Measurements from ENCODE around the gene NPAS2. TPM values are rescaled to one million over a fixed set of nuclear protein-coding genes. Genes with fewer than 3 reads are reported as not detected.

The NPAS2 gene
- total RNA-seq (2014; rRNA removed; shearing (Covaris generic); ENCODE audit: low replicate concordance), result 0.07 TPM in 1 of 2 replicates, not detected in the other

GRCh38 chr2:100819370-100820272 is at the start of gene NPAS2:
NPAS2 (plus strand) TSS chr2:100820139; CDS start chr2:100904755, 84,616 bp downstream.
- no peak within 1 kb of the TSS for H2AFZ ChIP-seq (ENCODE audit: low read length)
- H3K79me2 ChIP-seq (ENCODE audit: low read length), result no peaks in the 10 kb centered on the region
- H3K9me3 ChIP-seq (ENCODE audit: low read length), result no peaks in the 10 kb centered on the region
- no peak for DNase-seq
- H3K27ac ChIP-seq (ENCODE audit: low read length), result no peak within 1 kb of the TSS
- no peak within 1 kb of the TSS for H3K4me2 ChIP-seq (ENCODE audit: low read depth, low read length, poor library complexity, severe bottlenecking)
- H3K9ac ChIP-seq (ENCODE audit: low read length), result no peak within 1 kb of the TSS
- no peaks in the 10 kb centered on the region for H4K20me1 ChIP-seq (ENCODE audit: insufficient read depth, low read depth, low read length)
- H3K4me3 ChIP-seq (ENCODE audit: low read length), result no peak within 1 kb of the TSS
- H3K4me1 ChIP-seq (ENCODE audit: low read length), result no peaks in the 10 kb centered on the region
- no peaks in the 10 kb centered on the region for H3K9me2 ChIP-seq (replicated peaks; ENCODE audit: insufficient read depth, low read length)
- H3K27me3 ChIP-seq (ENCODE audit: low read length), result no peaks in the 10 kb centered on the region
- no peaks in the 10 kb centered on the region for H3K36me3 ChIP-seq (ENCODE audit: insufficient read depth, low read length)

- no peaks in the 10 kb centered on the region for H3K9me2 ChIP-seq (replicated peaks; ENCODE audit: insufficient read depth, low read length)
- H3K79me2 ChIP-seq (ENCODE audit: low read length), result no peaks in the 10 kb centered on the region
- no peak overlapping the region for H2AFZ ChIP-seq (ENCODE audit: low read length)
- no peak overlapping the region for H3K4me3 ChIP-seq (ENCODE audit: low read length)
- H3K4me1 ChIP-seq (ENCODE audit: low read length), result no peaks in the 10 kb centered on the region
- no peak overlapping the region for H3K27ac ChIP-seq (ENCODE audit: low read length)
- H3K4me2 ChIP-seq (ENCODE audit: low read depth, low read length, poor library complexity, severe bottlenecking), result no peak overlapping the region
- no peaks in the 10 kb centered on the region for H3K9me3 ChIP-seq (ENCODE audit: low read length)
- H3K9ac ChIP-seq (ENCODE audit: low read length), result no peak overlapping the region
- no peaks in the 10 kb centered on the region for H3K27me3 ChIP-seq (ENCODE audit: low read length)
- no peaks in the 10 kb centered on the region for H3K36me3 ChIP-seq (ENCODE audit: insufficient read depth, low read length)
- no peak for DNase-seq
- H4K20me1 ChIP-seq (ENCODE audit: insufficient read depth, low read depth, low read length), result no peaks in the 10 kb centered on the region
Observed at GRCh38 chr2:100771125-100771524, 48.8 kb upstream of the NPAS2 start.

GRCh38 chr2:100773538-100773937 is 46.4 kb upstream of the NPAS2 start:
- no peaks in the 10 kb centered on the region for H3K79me2 ChIP-seq (ENCODE audit: low read length)
- H3K9ac ChIP-seq (ENCODE audit: low read length), result no peak overlapping the region
- H3K9me2 ChIP-seq (replicated peaks; ENCODE audit: insufficient read depth, low read length), result no peaks in the 10 kb centered on the region
- no peak overlapping the region for H3K4me3 ChIP-seq (ENCODE audit: low read length)
- H3K4me1 ChIP-seq (ENCODE audit: low read length), result no peaks in the 10 kb centered on the region
- H3K27ac ChIP-seq (ENCODE audit: low read length), result no peak overlapping the region
- no peaks in the 10 kb centered on the region for H3K9me3 ChIP-seq (ENCODE audit: low read length)
- no peak overlapping the region for H2AFZ ChIP-seq (ENCODE audit: low read length)
- no peaks in the 10 kb centered on the region for H3K27me3 ChIP-seq (ENCODE audit: low read length)
- no peak for DNase-seq
- no peaks in the 10 kb centered on the region for H3K36me3 ChIP-seq (ENCODE audit: insufficient read depth, low read length)
- no peak overlapping the region for H3K4me2 ChIP-seq (ENCODE audit: low read depth, low read length, poor library complexity, severe bottlenecking)
- no peaks in the 10 kb centered on the region for H4K20me1 ChIP-seq (ENCODE audit: insufficient read depth, low read depth, low read length)

GRCh38 chr2:100776445-100776844 is 43.5 kb upstream of the NPAS2 start:
- no peaks in the 10 kb centered on the region for H3K27me3 ChIP-seq (ENCODE audit: low read length)
- no peaks in the 10 kb centered on the region for H3K79me2 ChIP-seq (ENCODE audit: low read length)
- H3K9ac ChIP-seq (ENCODE audit: low read length), result no peak overlapping the region
- H3K9me2 ChIP-seq (replicated peaks; ENCODE audit: insufficient read depth, low read length), result no peaks in the 10 kb centered on the region
- H3K4me1 ChIP-seq (ENCODE audit: low read length), result no peaks in the 10 kb centered on the region
- no peak overlapping the region for H3K4me3 ChIP-seq (ENCODE audit: low read length)
- H3K27ac ChIP-seq (ENCODE audit: low read length), result no peak overlapping the region
- H4K20me1 ChIP-seq (ENCODE audit: insufficient read depth, low read depth, low read length), result no peaks in the 10 kb centered on the region
- no peak overlapping the region for H2AFZ ChIP-seq (ENCODE audit: low read length)
- H3K4me2 ChIP-seq (ENCODE audit: low read depth, low read length, poor library complexity, severe bottlenecking), result no peak overlapping the region
- H3K9me3 ChIP-seq (ENCODE audit: low read length), result no peaks in the 10 kb centered on the region
- no peaks in the 10 kb centered on the region for H3K36me3 ChIP-seq (ENCODE audit: insufficient read depth, low read length)
- DNase-seq, result no peak

GRCh38 chr2:100778637-100779450 is 41.1 kb upstream of the NPAS2 start:
- Histone ChIP-seq H4K20me1 (ENCODE audit: insufficient read depth, low read depth, low read length) (no peaks in the 10 kb centered on the region), H3K27me3 (ENCODE audit: low read length) (no peaks in the 10 kb centered on the region), H3K4me1 (ENCODE audit: low read length) (no peaks in the 10 kb centered on the region), H3K4me2 (ENCODE audit: low read depth, low read length, poor library complexity, severe bottlenecking) (no peak overlapping the region), H3K4me3 (ENCODE audit: low read length) (no peak overlapping the region), H3K79me2 (ENCODE audit: low read length) (no peaks in the 10 kb centered on the region), H2AFZ (ENCODE audit: low read length) (no peak overlapping the region), H3K9me3 (ENCODE audit: low read length) (no peaks in the 10 kb centered on the region), H3K27ac (ENCODE audit: low read length) (no peak overlapping the region), H3K9me2 (replicated peaks; ENCODE audit: insufficient read depth, low read length) (no peaks in the 10 kb centered on the region), H3K9ac (ENCODE audit: low read length) (no peak overlapping the region), H3K36me3 (ENCODE audit: insufficient read depth, low read length) (no peaks in the 10 kb centered on the region)
- no peak for DNase-seq

- H4K20me1 ChIP-seq (ENCODE audit: insufficient read depth, low read depth, low read length), result no peaks in the 10 kb centered on the region
- H3K9me2 ChIP-seq (replicated peaks; ENCODE audit: insufficient read depth, low read length), result no peaks in the 10 kb centered on the region
- no peaks in the 10 kb centered on the region for H3K27me3 ChIP-seq (ENCODE audit: low read length)
- no peak overlapping the region for H3K4me2 ChIP-seq (ENCODE audit: low read depth, low read length, poor library complexity, severe bottlenecking)
- no peaks in the 10 kb centered on the region for H3K4me1 ChIP-seq (ENCODE audit: low read length)
- H3K9me3 ChIP-seq (ENCODE audit: low read length), result no peaks in the 10 kb centered on the region
- no peak overlapping the region for H2AFZ ChIP-seq (ENCODE audit: low read length)
- no peak for DNase-seq
- no peak overlapping the region for H3K9ac ChIP-seq (ENCODE audit: low read length)
- H3K79me2 ChIP-seq (ENCODE audit: low read length), result no peaks in the 10 kb centered on the region
- no peak overlapping the region for H3K4me3 ChIP-seq (ENCODE audit: low read length)
- H3K27ac ChIP-seq (ENCODE audit: low read length), result no peak overlapping the region
- no peaks in the 10 kb centered on the region for H3K36me3 ChIP-seq (ENCODE audit: insufficient read depth, low read length)
Observed at GRCh38 chr2:100779908-100780202, 40.1 kb upstream of the NPAS2 start.

- no peak overlapping the region for H3K4me3 ChIP-seq (ENCODE audit: low read length)
- H3K36me3 ChIP-seq (ENCODE audit: insufficient read depth, low read length), result no peaks in the 10 kb centered on the region
- no peaks in the 10 kb centered on the region for H3K27me3 ChIP-seq (ENCODE audit: low read length)
- no peak overlapping the region for H2AFZ ChIP-seq (ENCODE audit: low read length)
- H3K79me2 ChIP-seq (ENCODE audit: low read length), result no peaks in the 10 kb centered on the region
- H3K9me3 ChIP-seq (ENCODE audit: low read length), result no peaks in the 10 kb centered on the region
- H4K20me1 ChIP-seq (ENCODE audit: insufficient read depth, low read depth, low read length), result no peaks in the 10 kb centered on the region
- no peaks in the 10 kb centered on the region for H3K4me1 ChIP-seq (ENCODE audit: low read length)
- DNase-seq, result no peak
- H3K27ac ChIP-seq (ENCODE audit: low read length), result no peak overlapping the region
- H3K9ac ChIP-seq (ENCODE audit: low read length), result no peak overlapping the region
- no peaks in the 10 kb centered on the region for H3K9me2 ChIP-seq (replicated peaks; ENCODE audit: insufficient read depth, low read length)
- H3K4me2 ChIP-seq (ENCODE audit: low read depth, low read length, poor library complexity, severe bottlenecking), result no peak overlapping the region
Observed at GRCh38 chr2:100780203-100781008, 39.5 kb upstream of the NPAS2 start.

GRCh38 chr2:100781009-100781325 is 39.0 kb upstream of the NPAS2 start:
- H3K27ac ChIP-seq (ENCODE audit: low read length), result no peak overlapping the region

More at GRCh38 chr2:100781009-100781325, 39.0 kb upstream of the NPAS2 start:
- no peak overlapping the region for H3K4me3 ChIP-seq (ENCODE audit: low read length)
- no peaks in the 10 kb centered on the region for H4K20me1 ChIP-seq (ENCODE audit: insufficient read depth, low read depth, low read length)
- H3K9ac ChIP-seq (ENCODE audit: low read length), result no peak overlapping the region
- H3K9me2 ChIP-seq (replicated peaks; ENCODE audit: insufficient read depth, low read length), result no peaks in the 10 kb centered on the region
- no peaks in the 10 kb centered on the region for H3K9me3 ChIP-seq (ENCODE audit: low read length)
- no peaks in the 10 kb centered on the region for H3K4me1 ChIP-seq (ENCODE audit: low read length)
- peaks cover 3% of the 10 kb centered on the region; the same call in 1 of the 2 replicates for H3K27me3 ChIP-seq (ENCODE audit: low read length)
- H3K36me3 ChIP-seq (ENCODE audit: insufficient read depth, low read length), result no peaks in the 10 kb centered on the region
- H3K4me2 ChIP-seq (ENCODE audit: low read depth, low read length, poor library complexity, severe bottlenecking), result no peak overlapping the region
- no peak for DNase-seq
- no peak overlapping the region for H2AFZ ChIP-seq (ENCODE audit: low read length)
- no peaks in the 10 kb centered on the region for H3K79me2 ChIP-seq (ENCODE audit: low read length)
